H1 (cell line): Measurements from ENCODE around the gene RTN4RL1. TPM values are rescaled to one million over a fixed set of nuclear protein-coding genes. Genes with fewer than 3 reads are reported as not detected.

Experiments
- CTCF ChIA-PET: fragments of 300-600 bp; sonication (Branson Sonifier 250); formaldehyde crosslinking; loops from one replicate; lab custom pipeline; 2021; ENCODE audit not compliant: partially characterized antibody; lab: Charles Lee
- POLR2A ChIA-PET: fragments of 300-600 bp; sonication (Branson Sonifier 250); formaldehyde crosslinking; loops from one replicate; lab custom pipeline; 2021; ENCODE audit warnings: inconsistent platforms; ENCODE audit not compliant: partially characterized antibody; lab: Charles Lee
- DNase-seq, 2 experiments: peaks; one replicate each; pipeline versions ENCODE4 v3.0.0 to v3.0.0-alpha.2; 2010 to 2022; ENCODE audit warnings: low spot score in 2 of 2, low read depth in 1 of 2, mixed read lengths in 1 of 2
- FAIRE-seq: peaks from 2 replicates; lab custom pipeline; 2011; peaks lifted over from hg19 to GRCh38; lab: Jason Lieb, UNC
- H2AFZ ChIP-seq: 2 replicates; pipeline ENCODE4 v1.8.1; 2012; ENCODE audit warnings: low read length, inconsistent platforms
- H2AK5ac ChIP-seq: 2 replicates; pipeline ENCODE4 v1.6.1; 2013; ENCODE audit warnings: low read depth, low read length
- H2BK120ac ChIP-seq: replicated peaks from 2 replicates; pipeline ENCODE3; 2013; ENCODE audit warnings: low read depth, low read length, inconsistent platforms
- H2BK12ac ChIP-seq: 2 replicates; pipeline ENCODE4 v1.6.1; 2013; ENCODE audit warnings: low read depth, low read length
- H2BK15ac ChIP-seq: 2 replicates; pipeline ENCODE4 v1.6.1; 2013; ENCODE audit warnings: low read length
- H2BK20ac ChIP-seq: 2 replicates; pipeline ENCODE4 v1.6.1; 2013; ENCODE audit warnings: low read length
- H2BK5ac ChIP-seq: 2 replicates; pipeline ENCODE4 v1.6.1; 2013; ENCODE audit warnings: low read depth, low read length
- H3K14ac ChIP-seq: 2 replicates; pipeline ENCODE4 v1.6.1; 2013; ENCODE audit warnings: inconsistent platforms; ENCODE audit not compliant: insufficient read length
- H3K18ac ChIP-seq: 2 replicates; pipeline ENCODE4 v1.6.1; 2013; ENCODE audit warnings: low read length; ENCODE audit errors: extremely low read depth
- H3K23ac ChIP-seq: 2 replicates; pipeline ENCODE4 v1.6.1; 2013; ENCODE audit warnings: inconsistent platforms; ENCODE audit not compliant: insufficient read length
- H3K23me2 ChIP-seq: 2 replicates; pipeline ENCODE4 v1.6.1; 2013; ENCODE audit warnings: low read depth, low read length
- H3K27ac ChIP-seq: 2 replicates; pipeline ENCODE4 v1.6.1; 2011; ENCODE audit warnings: low read depth, low read length, inconsistent platforms
- H3K27me3 ChIP-seq, 4 experiments: replicated peaks in 1 of 4; 1 replicate in 1 of 4; 2 replicates in 3 of 4; pipeline versions ENCODE4 v1.6.1 to v1.8.1; 2011 to 2013; ENCODE audit warnings: low read length in 3 of 4, mild to moderate bottlenecking in 3 of 4, inconsistent platforms in 2 of 4, mixed read lengths in 2 of 4, moderate library complexity in 1 of 4; ENCODE audit not compliant: control insufficient read depth in 3 of 4, insufficient read depth in 3 of 4; ENCODE audit errors: extremely low read depth in 1 of 4
- H3K36me3 ChIP-seq, 4 experiments: 2 replicates each; pipeline versions ENCODE4 v1.6.1 to v1.8.1; 2011 to 2013; ENCODE audit warnings: mild to moderate bottlenecking in 4 of 4, low read length in 3 of 4, moderate library complexity in 2 of 4, control low read depth in 1 of 4, inconsistent platforms in 1 of 4; ENCODE audit not compliant: insufficient read depth in 4 of 4, control insufficient read depth in 2 of 4
- H3K4ac ChIP-seq: replicated peaks from 2 replicates; pipeline ENCODE3; 2013; ENCODE audit warnings: low read length, low read depth, mixed read lengths, inconsistent platforms; ENCODE audit not compliant: insufficient read length
- H3K4me1 ChIP-seq, 4 experiments: replicated peaks in 1 of 4; 1 replicate in 1 of 4; 2 replicates in 3 of 4; pipeline versions ENCODE4 v1.6.1 to v1.8.1; 2011 to 2013; ENCODE audit warnings: low read length in 3 of 4, inconsistent platforms in 2 of 4, mixed read lengths in 1 of 4; ENCODE audit not compliant: insufficient read depth in 4 of 4, control insufficient read depth in 3 of 4
- H3K4me2 ChIP-seq, 2 experiments: 2 replicates each; pipeline versions ENCODE4 v1.6.1 to v1.8.1; 2011 to 2013; ENCODE audit warnings: low read depth in 2 of 2, low read length in 2 of 2, control low read depth in 1 of 2, inconsistent platforms in 1 of 2, mild to moderate bottlenecking in 1 of 2; ENCODE audit not compliant: insufficient read depth in 1 of 2
- H3K4me3 ChIP-seq, 4 experiments: fragments of 200-600, 300-600 bp in 1 of 4; sonication (generic), shearing (Covaris generic), sonication (Bioruptor Twin) in 1 of 4; 2 replicates each; pipeline versions ENCODE4 v1.5.1 to v1.8.1; 2011 to 2016; ENCODE audit warnings: low read length in 4 of 4, low read depth in 3 of 4, control low read depth in 2 of 4, inconsistent platforms in 2 of 4, mild to moderate bottlenecking in 2 of 4, mixed read lengths in 1 of 4, moderate library complexity in 1 of 4; ENCODE audit not compliant: insufficient read depth in 2 of 4; ENCODE audit errors: extremely low read depth in 1 of 4
- H3K56ac ChIP-seq: replicated peaks from 2 replicates; pipeline ENCODE3; 2013; ENCODE audit warnings: low read depth, mild to moderate bottlenecking, mixed read lengths, low read length, inconsistent platforms; ENCODE audit not compliant: insufficient read length
- H3K79me1 ChIP-seq: 2 replicates; pipeline ENCODE4 v1.6.1; 2013; ENCODE audit warnings: low read depth, low read length, control low read depth
- H3K79me2 ChIP-seq, 2 experiments: 2 replicates each; pipeline versions ENCODE4 v1.6.1 to v1.8.1; 2012 to 2013; ENCODE audit warnings: low read length in 2 of 2, mild to moderate bottlenecking in 2 of 2, inconsistent platforms in 1 of 2; ENCODE audit not compliant: insufficient read depth in 2 of 2, control insufficient read depth in 1 of 2
- H3K9ac ChIP-seq, 4 experiments: replicated peaks in 1 of 4; 1 replicate in 1 of 4; 2 replicates in 3 of 4; pipeline versions ENCODE4 v1.6.1 to v1.8.1; 2011 to 2013; ENCODE audit warnings: low read depth in 3 of 4, low read length in 3 of 4, control low read depth in 2 of 4, mild to moderate bottlenecking in 2 of 4, moderate library complexity in 2 of 4, inconsistent platforms in 1 of 4; ENCODE audit errors: extremely low read depth in 1 of 4
- H3K9me3 ChIP-seq, 2 experiments: 2 replicates each; pipeline versions ENCODE4 v1.6.1 to v1.8.1; 2012 to 2013; ENCODE audit warnings: mild to moderate bottlenecking in 2 of 2, moderate library complexity in 2 of 2, control low read depth in 1 of 2, inconsistent platforms in 1 of 2, low read depth in 1 of 2, low read length in 1 of 2, mixed read lengths in 1 of 2; ENCODE audit not compliant: insufficient read depth in 2 of 2
- H4K20me1 ChIP-seq, 2 experiments: replicated peaks in 1 of 2; 2 replicates each; pipeline versions ENCODE3 to v1.8.1; 2011 to 2013; ENCODE audit warnings: inconsistent platforms in 2 of 2, low read length in 2 of 2, mild to moderate bottlenecking in 1 of 2; ENCODE audit not compliant: insufficient read depth in 2 of 2, control insufficient read depth in 1 of 2
- H4K5ac ChIP-seq: 2 replicates; pipeline ENCODE4 v1.6.1; 2013; ENCODE audit warnings: low read length, low read depth, mixed read lengths, inconsistent platforms; ENCODE audit not compliant: insufficient read length
- H4K8ac ChIP-seq: 2 replicates; pipeline ENCODE4 v1.8.0; 2013; ENCODE audit warnings: mild to moderate bottlenecking, moderate library complexity, low read length, inconsistent platforms; ENCODE audit not compliant: insufficient read depth; ENCODE audit errors: extremely low read depth
- H4K91ac ChIP-seq: replicated peaks from 2 replicates; pipeline ENCODE3; 2013; ENCODE audit warnings: low read length, mixed read lengths, inconsistent platforms; ENCODE audit not compliant: insufficient read length
- EP300 ChIP-seq, 2 experiments: IDR thresholded peaks; 1 replicate in 1 of 2; 2 replicates in 1 of 2; pipeline ENCODE4 v1.6.1; 2011 to 2012; ENCODE audit warnings: low read depth in 2 of 2, low read length in 2 of 2, mild to moderate bottlenecking in 2 of 2, borderline replicate concordance in 1 of 2, inconsistent platforms in 1 of 2, moderate library complexity in 1 of 2
- NANOG ChIP-seq: IDR thresholded peaks from 2 replicates; pipeline ENCODE4 v1.6.1; 2011; ENCODE audit warnings: low read length, low read depth, mild to moderate bottlenecking, inconsistent platforms; ENCODE audit not compliant: insufficient read depth, poor library complexity, severe bottlenecking
- YY1 ChIP-seq: IDR thresholded peaks from 2 replicates; pipeline ENCODE4 v1.6.1; 2011; ENCODE audit warnings: low read depth, mild to moderate bottlenecking, low read length
- WGBS, 2 experiments: shearing (Covaris generic) in 1 of 2; methylation state at CpG; one replicate each; pipeline versions ENCODE4 v1.1.6 to v1.1.7; 2013 to 2015; ENCODE audit warnings: low lambda C conversion rate in 2 of 2, mixed read lengths in 2 of 2, inconsistent platforms in 1 of 2, low coverage in 1 of 2, missing lambda C conversion rate in 1 of 2; ENCODE audit not compliant: insufficient replicate concordance in 2 of 2, insufficient coverage in 1 of 2, insufficient read length in 1 of 2; ENCODE audit errors: extremely low coverage in 1 of 2, missing lambda C conversion rate in 1 of 2; 5-methylcytosine and 5-hydroxymethylcytosine counted together
- polyA plus RNA-seq, 7 experiments: library from polyadenylated mRNA; depleted of rRNA in 3 of 7; stranded (reverse) in 5 of 7; unstranded in 2 of 7; fragments of >200 nt in 5 of 7; fragments of 200-250 nt in 2 of 7; gene quantifications; 1 replicate in 5 of 7; 2 replicates in 1 of 7; 4 replicates in 1 of 7; pipeline versions ENCODE4 v1.2.1 to v1.2.3, GENCODE V29; 2011 to 2013; ENCODE audit warnings: missing spikeins in 2 of 7, mixed read lengths in 2 of 7
- total RNA-seq: library from RNA; stranded (reverse); fragmentation: NEBNext Ultra II Directional; extraction: Animal tissue kit (Norgen Biotek cat#: 25700); gene quantifications from 2 replicates; pipeline ENCODE4 v1.2.1, GENCODE V29; 2021
- TF ChIP-seq, protein P1 (sequence below): IDR thresholded peaks from 2 replicates; pipeline ENCODE4 v1.6.1; 2011; ENCODE audit warnings: low read length, improper control_type of control experiment

Gene RTN4RL1
- total and polyA plus RNA-seq, 2 of the 8 experiments (the other 6 are each of a cell fraction or from before 2014, with no cell fraction given) = 0.09 TPM; not detected in 1

DNA sequence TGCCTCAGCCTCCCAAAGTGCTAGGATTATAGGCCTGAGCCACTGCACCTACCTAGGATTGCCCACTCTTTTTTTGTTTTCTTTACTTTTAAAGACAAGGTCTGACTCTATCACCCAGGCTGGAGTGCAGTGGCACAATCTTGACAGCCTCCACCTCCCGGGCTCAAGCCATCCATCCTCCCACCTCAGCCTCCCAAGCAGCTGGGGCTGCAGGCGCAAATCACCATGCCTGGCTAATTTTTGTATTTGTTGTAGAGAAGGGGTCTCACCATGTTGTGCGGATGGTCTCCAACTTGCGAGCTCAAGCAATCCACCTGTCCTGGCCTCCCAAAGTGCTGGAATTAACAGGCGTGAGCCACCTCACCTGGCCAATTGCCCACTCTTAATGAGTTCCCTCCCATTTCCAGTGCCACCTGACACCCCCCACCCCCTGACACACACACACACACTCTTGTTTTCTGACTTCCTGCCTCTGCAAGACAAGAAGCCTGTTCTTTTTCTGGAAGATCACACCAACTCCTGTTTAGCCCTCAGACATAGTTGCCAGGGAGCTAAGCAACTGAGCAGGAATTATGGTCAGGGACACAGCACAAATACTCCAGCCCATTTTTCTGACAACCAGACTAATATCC is 19.2 kb upstream of the RTN4RL1 start:
- Histone ChIP-seq H3K79me1 (peaks cover 4% of the 10 kb centered on the region), H3K4me1 (peaks cover 0 to 7% (median 5%) of the 10 kb centered on the region in 4 experiments; a peak in 4 of 7 replicates), H3K4me3 (no peak overlapping the region), H3K18ac (no peak overlapping the region), H2BK12ac (no peak overlapping the region), H2BK5ac (no peak overlapping the region), H3K23ac (no peak overlapping the region), H2BK15ac (no peak overlapping the region), H3K4ac (no peak overlapping the region), H3K79me2 (no peaks in the 10 kb centered on the region), H2AFZ (no peak overlapping the region), H3K27ac (no peak overlapping the region), H2AK5ac (no peak overlapping the region), H3K56ac (no peak overlapping the region), H3K14ac (no peak overlapping the region), H2BK120ac (no peak overlapping the region), H3K9me3 (no peaks in the 10 kb centered on the region), H3K4me2 (no peak overlapping the region), H4K91ac (no peak overlapping the region), H3K36me3 (peaks cover 0 to 8% (median 2%) of the 10 kb centered on the region in 4 experiments; a peak in 3 of 8 replicates), H3K23me2 (peaks cover 5% of the 10 kb centered on the region; the same call in 1 of the 2 replicates), H4K20me1 (peaks cover 0 to 4% of the 10 kb centered on the region in 2 experiments), H2BK20ac (no peak overlapping the region), H4K5ac (no peak overlapping the region), H4K8ac (no peak overlapping the region), H3K9ac (no peak overlapping the region), H3K27me3 (peaks cover 5 to 21% (median 20%) of the 10 kb centered on the region in 4 experiments)
- 68% methylated on average over 5 of the region's 5 CpGs; no CpG with 5 or more reads in 1 of the 2 experiments for WGBS, 2 experiments
- CTCF ChIA-PET = interaction anchor here (1.6 to 1.7 kb wide), 3 partner anchors 10 to 200 kb away, joined by 5 to 12 read pairs (median 11); partner anchors contain the start of gene HIC1
- TF ChIP-seq NANOG (no peak), EP300 (IDR thresholded peaks at IDR 0.05; ENCODE audit: borderline replicate concordance in 1 of 2, low read depth in 2 of 2, low read length in 2 of 2) (no peak), YY1 (no peak)
- TF ChIP-seq, protein P1, sequence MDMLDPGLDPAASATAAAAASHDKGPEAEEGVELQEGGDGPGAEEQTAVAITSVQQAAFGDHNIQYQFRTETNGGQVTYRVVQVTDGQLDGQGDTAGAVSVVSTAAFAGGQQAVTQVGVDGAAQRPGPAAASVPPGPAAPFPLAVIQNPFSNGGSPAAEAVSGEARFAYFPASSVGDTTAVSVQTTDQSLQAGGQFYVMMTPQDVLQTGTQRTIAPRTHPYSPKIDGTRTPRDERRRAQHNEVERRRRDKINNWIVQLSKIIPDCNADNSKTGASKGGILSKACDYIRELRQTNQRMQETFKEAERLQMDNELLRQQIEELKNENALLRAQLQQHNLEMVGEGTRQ = no peak
- FAIRE-seq (no peak), DNase-seq (no peak)
- POLR2A ChIA-PET = interaction anchor here (0.7 to 1.3 kb wide), 3 partner anchors 10 to 134 kb away, joined by 3 read pairs; partner anchors contain the start of gene HIC1
